DMS 273 (cell line): ENCODE data around the gene TOP1.
"Not testable (repeated sequence)": the region's sequence is repeated elsewhere in the genome, so short reads cannot be mapped to it uniquely, and the experiment has no call there.

Source experiments
- DNase-seq: peaks from one replicate; lab custom pipeline; 2025; ENCODE audit not compliant: unreplicated experiment; lab: John Stamatoyannopoulos, UW

The TOP1 gene

DNA sequence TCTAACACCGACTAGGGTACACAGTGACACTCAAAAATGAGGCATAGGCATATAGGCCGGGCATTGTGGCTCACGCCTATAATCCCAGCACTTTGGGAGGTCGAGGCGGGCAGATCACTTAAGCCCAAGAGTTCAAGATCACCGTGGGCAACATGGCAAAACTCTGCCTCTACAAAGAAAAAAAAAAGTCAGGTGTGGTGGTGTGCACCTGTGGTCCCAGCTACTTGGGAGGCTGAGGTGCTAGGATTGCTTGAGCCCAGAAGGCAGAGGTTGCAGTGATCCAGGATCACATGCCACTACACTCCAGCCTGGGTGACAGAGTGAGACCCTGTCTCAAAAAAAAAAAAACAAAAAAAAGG is 24.7 kb upstream of the TOP1 start:
- not testable (repeated sequence) for DNase-seq

- peak; percentile 64 for DNase-seq
These were observed 23.9 kb upstream of the TOP1 start for GRCh38 chr20:41004531-41005360.

DNA sequence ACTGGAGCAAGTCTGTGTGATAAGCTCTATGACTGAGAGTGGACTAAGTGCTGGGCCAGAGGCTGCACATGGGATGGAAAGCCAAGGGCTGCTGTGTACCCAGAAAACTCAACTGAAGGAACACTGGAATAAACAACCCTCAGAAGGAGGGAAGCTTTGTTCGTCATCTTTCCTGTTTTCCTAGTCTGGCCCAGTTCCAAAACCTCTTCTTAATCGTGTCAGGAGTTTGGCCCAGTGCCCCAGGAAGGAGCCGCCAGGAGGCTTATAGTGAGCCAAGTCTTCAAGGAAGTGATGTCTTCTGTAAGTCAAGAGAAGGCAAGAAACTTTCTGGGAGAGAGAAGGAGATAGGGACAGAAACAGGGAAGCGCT is 23.3 kb upstream of the TOP1 start:
- peak; percentile 92 for DNase-seq

- peak; percentile 15 for DNase-seq
These were observed 22.3 kb upstream of the TOP1 start for GRCh38 chr20:41006126-41006935.

GRCh38 chr20:41006936-41007474 is 21.6 kb upstream of the TOP1 start:
- DNase-seq, result no peak

- no peak for DNase-seq
These were observed 21.1 kb upstream of the TOP1 start for GRCh38 chr20:41007481-41007880.

- DNase-seq, result no peak
These were observed 18.7 kb upstream of the TOP1 start for GRCh38 chr20:41009946-41010345.

- DNase-seq, result peak; percentile 18
These were observed 17.0 kb upstream of the TOP1 start for GRCh38 chr20:41011551-41012067.

GRCh38 chr20:41014561-41015088 is 14.0 kb upstream of the TOP1 start:
- DNase-seq, result peak; percentile 15

GRCh38 chr20:41017448-41018042 is 11.1 kb upstream of the TOP1 start:
- no peak for DNase-seq

DNA sequence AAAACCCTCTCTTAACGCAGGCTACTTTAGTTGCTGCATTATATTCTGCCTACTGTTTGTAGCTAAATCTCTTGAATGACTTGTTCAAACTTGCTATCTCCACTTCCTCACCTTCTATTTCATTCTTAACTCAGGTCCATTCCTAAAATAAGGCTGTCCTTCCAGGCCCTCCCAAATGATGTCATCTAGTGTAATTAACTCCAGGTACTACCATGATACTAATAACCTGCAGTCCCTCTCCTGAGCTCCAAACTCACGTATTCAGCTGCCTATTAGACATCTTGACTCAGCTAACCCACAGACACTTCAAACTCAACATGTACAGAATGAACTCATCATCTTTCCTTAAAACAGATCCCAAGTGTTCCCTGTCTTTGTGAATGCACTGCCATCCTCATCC is 10.5 kb upstream of the TOP1 start:
- DNase-seq, result no peak

DNA sequence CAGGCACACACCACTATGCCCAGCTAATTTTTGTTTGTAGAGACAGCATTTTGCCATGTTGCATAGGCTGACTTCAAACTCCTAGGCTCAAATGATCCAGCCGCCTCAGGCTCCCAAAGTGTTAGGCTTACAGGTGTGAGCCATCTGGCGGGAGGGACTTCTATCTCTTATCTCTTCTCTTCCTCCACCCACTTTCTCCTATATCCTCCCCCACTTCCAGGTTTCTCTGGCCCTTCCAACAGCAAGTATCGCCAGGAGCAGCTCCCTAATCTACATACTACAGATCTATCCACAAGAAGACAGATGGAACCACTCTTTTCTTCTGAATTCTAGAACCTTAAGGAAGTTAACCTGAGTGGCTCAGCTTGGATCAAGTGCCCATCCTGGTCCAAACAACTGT is 5.1 kb upstream of the TOP1 start:
- DNase-seq, result no peak

- DNase-seq, result no peak
These were observed 1.3 kb upstream of the TOP1 start for GRCh38 chr20:41027366-41027765.

DNA sequence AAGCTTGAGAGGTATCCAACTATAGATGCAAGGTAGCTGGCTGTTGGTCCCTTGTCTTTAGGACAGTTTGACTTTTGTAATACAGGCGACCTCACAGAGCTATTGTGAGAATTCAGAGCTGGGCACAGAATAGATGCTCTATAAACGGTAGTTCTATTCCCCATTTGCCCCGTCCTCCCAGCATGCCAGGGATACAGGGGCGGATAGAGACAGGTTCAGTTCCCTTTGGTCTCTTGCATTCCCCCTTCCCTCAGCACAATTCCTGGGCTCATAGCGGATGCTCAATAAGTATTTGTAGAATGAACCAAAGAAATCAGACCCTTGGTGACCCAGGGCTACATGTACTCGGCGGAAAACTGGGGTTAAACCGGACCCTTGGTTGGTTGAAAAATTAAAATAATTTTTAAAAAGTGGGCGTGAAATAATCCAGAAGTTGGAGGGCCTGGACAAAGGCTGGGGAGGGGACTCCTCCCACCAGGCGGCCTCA is 707 bp upstream of the TOP1 start:
- peak; percentile 55 for DNase-seq

- peak; percentile 70 for DNase-seq
These were observed 704 bp downstream of the TOP1 start for GRCh38 chr20:41029150-41029901.

- no peak for DNase-seq
These were observed 1.4 kb downstream of the TOP1 start for GRCh38 chr20:41030061-41030460.

GRCh38 chr20:41030531-41031242 is 2.1 kb downstream of the TOP1 start:
- DNase-seq, result peak; percentile 64

DNA sequence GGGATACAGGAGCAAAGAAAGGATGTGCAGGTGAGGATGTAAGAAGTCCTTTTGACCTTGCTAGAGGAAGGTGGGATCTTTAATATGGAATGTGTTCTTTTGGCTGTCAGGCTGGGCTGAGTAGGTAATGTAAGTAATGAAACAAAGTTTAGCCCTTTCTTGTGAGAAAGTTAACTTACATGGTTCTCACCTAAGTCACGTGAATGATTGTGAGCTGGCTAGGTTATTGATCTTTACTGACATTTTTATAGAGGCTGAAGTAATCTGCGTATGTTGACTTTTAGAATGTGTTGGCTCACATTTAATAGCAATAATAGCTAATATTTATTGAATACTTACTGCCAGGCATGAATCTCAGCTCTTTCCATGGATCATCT is 2.6 kb downstream of the TOP1 start:
- no peak for DNase-seq

GRCh38 chr20:41032271-41032670 is 3.6 kb downstream of the TOP1 start:
- DNase-seq, result no peak

GRCh38 chr20:41034239-41034638 is 5.6 kb downstream of the TOP1 start:
- peak; percentile 89 for DNase-seq
